Mammary epithelial cell (primary cell): ENCODE measurements around the gene OR10A2.

ENCODE experiments used
- EZH2 ChIP-seq: IDR thresholded peaks from 2 replicates; pipeline ENCODE4 v1.6.1; 2012; ENCODE audit warnings: low read length, inconsistent platforms, borderline replicate concordance
- TF ChIP-seq, protein P1 (sequence below), 2 donors: IDR thresholded peaks in 1 of 2; conservative IDR thresholded peaks in 1 of 2; 2 replicates each; pipeline ENCODE4 v1.5.1; 2011 to 2012; ENCODE audit warnings: inconsistent platforms in 2 of 2, low read length in 2 of 2, mild to moderate bottlenecking in 2 of 2, control low read depth in 1 of 2, low read depth in 1 of 2; ENCODE audit not compliant: insufficient read depth in 1 of 2; ENCODE audit errors: extremely low read depth in 1 of 2

DNA sequence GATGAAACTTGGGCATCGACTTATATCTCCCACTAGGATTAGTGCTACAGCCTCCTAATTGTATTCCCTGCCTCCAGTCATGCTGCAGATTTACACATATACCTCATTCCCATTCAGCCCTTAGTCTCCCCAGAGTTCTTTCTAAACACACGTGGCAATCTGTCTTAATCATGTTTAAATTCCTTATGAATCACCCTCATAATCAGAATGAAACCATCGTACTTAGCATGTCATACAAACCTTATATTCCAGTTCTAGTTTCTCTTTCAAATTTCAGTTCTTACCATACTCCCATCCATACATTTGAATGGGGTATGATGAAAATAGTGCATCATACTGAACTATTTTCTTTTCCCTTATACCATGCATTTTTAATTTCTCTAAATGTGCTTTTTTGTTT, 6.0 kb upstream of the OR10A2 start:
- TF ChIP-seq, protein P1, sequence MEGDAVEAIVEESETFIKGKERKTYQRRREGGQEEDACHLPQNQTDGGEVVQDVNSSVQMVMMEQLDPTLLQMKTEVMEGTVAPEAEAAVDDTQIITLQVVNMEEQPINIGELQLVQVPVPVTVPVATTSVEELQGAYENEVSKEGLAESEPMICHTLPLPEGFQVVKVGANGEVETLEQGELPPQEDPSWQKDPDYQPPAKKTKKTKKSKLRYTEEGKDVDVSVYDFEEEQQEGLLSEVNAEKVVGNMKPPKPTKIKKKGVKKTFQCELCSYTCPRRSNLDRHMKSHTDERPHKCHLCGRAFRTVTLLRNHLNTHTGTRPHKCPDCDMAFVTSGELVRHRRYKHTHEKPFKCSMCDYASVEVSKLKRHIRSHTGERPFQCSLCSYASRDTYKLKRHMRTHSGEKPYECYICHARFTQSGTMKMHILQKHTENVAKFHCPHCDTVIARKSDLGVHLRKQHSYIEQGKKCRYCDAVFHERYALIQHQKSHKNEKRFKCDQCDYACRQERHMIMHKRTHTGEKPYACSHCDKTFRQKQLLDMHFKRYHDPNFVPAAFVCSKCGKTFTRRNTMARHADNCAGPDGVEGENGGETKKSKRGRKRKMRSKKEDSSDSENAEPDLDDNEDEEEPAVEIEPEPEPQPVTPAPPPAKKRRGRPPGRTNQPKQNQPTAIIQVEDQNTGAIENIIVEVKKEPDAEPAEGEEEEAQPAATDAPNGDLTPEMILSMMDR (conservative IDR thresholded peaks at IDR 0.05 in 1 of 2, IDR thresholded peaks at IDR 0.05 in 1 of 2; ENCODE audit: extremely low read depth in 1 of 2, insufficient read depth in 1 of 2, low read depth in 1 of 2, low read length in 2 of 2): no peak
- TF ChIP-seq EZH2: no peak
